NT2/D1 (cell line): ENCODE results near the gene KPNA6.
A peak's percentile ranks its signal among the peaks of the same experiment; 100 is the strongest.

Source experiments
- DNase-seq: peaks from one replicate; pipeline ENCODE4 v3.0.0-alpha.2; 2011; ENCODE audit warnings: low read depth, low spot score
- H3K27me3 ChIP-seq: 2 replicates; pipeline ENCODE4 v1.6.0; 2011; ENCODE audit warnings: mild to moderate bottlenecking; ENCODE audit not compliant: insufficient read length, insufficient read depth
- H3K36me3 ChIP-seq: 2 replicates; pipeline ENCODE4 v1.6.1; 2011; ENCODE audit warnings: mild to moderate bottlenecking, low read length, mixed read lengths; ENCODE audit not compliant: insufficient read depth, insufficient read length
- H3K4me1 ChIP-seq: 2 replicates; pipeline ENCODE4 v1.5.1; 2011; ENCODE audit not compliant: insufficient read depth, insufficient read length
- H3K4me3 ChIP-seq: 2 replicates; pipeline ENCODE4 v1.5.1; 2011; ENCODE audit warnings: low read depth; ENCODE audit not compliant: insufficient read length
- H3K9ac ChIP-seq: 2 replicates; pipeline ENCODE4 v1.6.0; 2011; ENCODE audit warnings: low read depth; ENCODE audit not compliant: insufficient read length
- H3K9me3 ChIP-seq: 2 replicates; pipeline ENCODE4 v1.5.1; 2011; ENCODE audit warnings: mild to moderate bottlenecking, low read length; ENCODE audit not compliant: insufficient read depth
- SUZ12 ChIP-seq: IDR thresholded peaks from 2 replicates; pipeline ENCODE4 v1.6.1; 2011; ENCODE audit not compliant: insufficient read length, insufficient read depth; ENCODE audit errors: extremely low read depth
- YY1 ChIP-seq: IDR thresholded peaks from 2 replicates; pipeline ENCODE4 v1.6.1; 2011; ENCODE audit not compliant: insufficient read length, insufficient read depth
- ZNF274 ChIP-seq: IDR thresholded peaks from 2 replicates; pipeline ENCODE4 v1.6.1; 2011; ENCODE audit warnings: mild to moderate bottlenecking, low read depth, low read length

Gene KPNA6

GRCh38 chr1:32208891-32209328 is 101.1 kb downstream of the KPNA6 start, which contains the start of gene DCDC2B:
Gene DCDC2B, plus strand, starts transcription at chr1:32209089. Its CDS starts 5 bp downstream, at chr1:32209094.
- TF ChIP-seq SUZ12 = no peak
- TF ChIP-seq YY1 = no peak
- TF ChIP-seq ZNF274 = no peak
- Histone ChIP-seq H3K4me3 (no peak within 1 kb of the TSS), H3K27me3 (peaks cover 4% of the 10 kb centered on the region), H3K36me3 (peaks cover 51% of the 10 kb centered on the region), H3K9ac (no peak within 1 kb of the TSS), H3K9me3 (no peaks in the 10 kb centered on the region), H3K4me1 (peaks cover 8% of the 10 kb centered on the region)
- no peak for DNase-seq

- no peaks in the 10 kb centered on the region for H3K9me3 ChIP-seq
- H3K27me3 ChIP-seq = no peaks in the 10 kb centered on the region
- peak; percentile 66 for DNase-seq
- H3K36me3 ChIP-seq = peaks cover 75% of the 10 kb centered on the region
- no peak overlapping the region for H3K4me3 ChIP-seq
- TF ChIP-seq ZNF274 (no peak), YY1 (no peak), SUZ12 (no peak)
- no peak overlapping the region for H3K9ac ChIP-seq
- peaks cover 9% of the 10 kb centered on the region for H3K4me1 ChIP-seq
Measured at GRCh38 chr1:32215629-32216480, 108.0 kb downstream of the KPNA6 start.

DNA sequence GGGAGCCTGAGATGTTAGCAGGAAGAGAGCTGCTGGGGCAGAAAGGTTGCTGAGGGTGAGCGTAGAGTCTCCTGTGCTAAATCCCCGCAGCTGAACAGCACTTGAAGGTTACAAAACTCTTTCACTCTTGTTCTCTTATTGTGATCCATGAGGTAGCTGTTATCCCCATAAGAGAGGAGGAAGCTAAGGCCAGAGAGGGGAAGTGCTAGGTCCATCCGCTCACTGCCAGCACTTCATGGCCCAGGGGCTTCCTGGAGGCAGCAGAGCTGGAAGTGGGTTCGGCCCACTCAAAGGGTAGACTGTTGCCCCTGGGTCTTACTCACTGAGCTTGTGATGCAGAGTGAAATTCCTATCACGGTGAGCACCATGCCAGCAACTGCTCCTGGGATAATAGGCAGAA is 108.7 kb downstream of the KPNA6 start:
- no peak for DNase-seq
- H3K27me3 ChIP-seq = no peaks in the 10 kb centered on the region
- H3K36me3 ChIP-seq = peaks cover 76% of the 10 kb centered on the region
- peak overlapping the region; percentile 8 for H3K9ac ChIP-seq
- no peaks in the 10 kb centered on the region for H3K9me3 ChIP-seq
- peaks cover 14% of the 10 kb centered on the region for H3K4me1 ChIP-seq
- TF ChIP-seq ZNF274 (no peak), SUZ12 (no peak), YY1 (no peak)
- H3K4me3 ChIP-seq = no peak overlapping the region

DNA sequence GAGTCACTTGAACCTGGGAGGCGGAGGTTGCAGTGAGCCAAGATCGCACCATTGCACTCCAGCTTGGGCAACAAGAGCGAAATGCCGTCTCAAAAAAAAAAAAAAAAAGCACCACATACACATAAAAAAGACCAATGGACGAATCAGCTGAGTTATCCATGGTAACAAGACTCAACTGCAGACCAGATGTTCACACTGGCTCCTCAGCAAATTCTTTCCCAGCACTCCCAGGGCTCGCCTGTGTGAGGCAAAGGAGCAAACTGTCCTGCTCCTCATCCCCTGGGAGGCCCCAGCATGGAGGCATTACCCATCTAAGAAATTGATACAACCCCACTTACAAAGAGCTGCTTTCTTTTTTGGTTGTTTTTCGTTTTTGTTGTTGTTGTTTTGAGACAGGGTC is 111.2 kb downstream of the KPNA6 start:
- no peaks in the 10 kb centered on the region for H3K27me3 ChIP-seq
- H3K4me1 ChIP-seq = peaks cover 18% of the 10 kb centered on the region
- no peak overlapping the region for H3K9ac ChIP-seq
- H3K36me3 ChIP-seq = peaks cover 70% of the 10 kb centered on the region
- no peaks in the 10 kb centered on the region for H3K9me3 ChIP-seq
- TF ChIP-seq YY1 (no peak), ZNF274 (no peak), SUZ12 (no peak)
- no peak for DNase-seq
- no peak overlapping the region for H3K4me3 ChIP-seq

DNA sequence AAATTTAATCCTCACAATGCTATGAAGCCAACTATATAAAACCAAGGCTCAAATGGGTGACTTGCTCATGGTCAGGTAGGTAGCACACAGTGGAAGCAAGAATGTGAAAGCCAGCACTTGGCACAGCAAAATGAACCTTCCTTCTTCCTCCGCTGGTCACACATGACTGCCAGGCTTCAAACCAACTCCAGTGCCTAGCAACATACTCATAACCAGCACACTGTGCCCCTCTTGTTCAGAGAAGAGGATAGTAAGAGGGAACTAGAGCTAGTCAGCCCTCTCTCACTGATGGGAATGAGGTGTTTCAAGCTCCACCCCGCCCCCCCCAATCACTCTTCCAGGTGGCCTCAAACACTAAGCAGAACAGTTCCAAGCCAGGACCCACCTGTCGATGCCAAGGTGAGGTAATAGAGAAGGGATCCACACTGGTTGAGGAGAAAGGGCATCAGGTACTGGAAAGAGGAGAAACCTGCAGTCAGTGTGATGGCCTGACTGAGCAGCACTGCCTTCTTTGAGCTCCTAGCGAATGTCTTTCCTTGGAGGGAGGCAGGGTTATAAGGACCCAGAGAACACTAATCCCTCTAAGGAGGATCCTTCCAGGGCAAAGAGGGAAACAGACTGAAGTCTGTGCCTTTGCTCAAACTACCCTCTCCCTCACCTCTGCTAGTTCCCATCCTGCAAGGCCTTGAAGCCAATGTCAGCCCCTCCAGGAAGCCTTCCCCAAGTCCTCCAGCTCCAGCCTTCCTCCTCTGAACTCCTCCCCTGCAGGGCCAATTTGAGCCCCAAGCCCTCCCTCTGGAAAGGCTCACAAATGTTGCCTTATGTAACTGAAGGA is 113.1 kb downstream of the KPNA6 start:
- H3K9ac ChIP-seq = peak overlapping the region; percentile 97
- H3K4me1 ChIP-seq = peaks cover 16% of the 10 kb centered on the region
- no peaks in the 10 kb centered on the region for H3K9me3 ChIP-seq
- H3K36me3 ChIP-seq = peaks cover 69% of the 10 kb centered on the region
- H3K4me3 ChIP-seq = peak overlapping the region; percentile 91
- H3K27me3 ChIP-seq = no peaks in the 10 kb centered on the region
- TF ChIP-seq SUZ12 = no peak
- TF ChIP-seq YY1 = no peak
- TF ChIP-seq ZNF274 = no peak
- DNase-seq = no peak

DNA sequence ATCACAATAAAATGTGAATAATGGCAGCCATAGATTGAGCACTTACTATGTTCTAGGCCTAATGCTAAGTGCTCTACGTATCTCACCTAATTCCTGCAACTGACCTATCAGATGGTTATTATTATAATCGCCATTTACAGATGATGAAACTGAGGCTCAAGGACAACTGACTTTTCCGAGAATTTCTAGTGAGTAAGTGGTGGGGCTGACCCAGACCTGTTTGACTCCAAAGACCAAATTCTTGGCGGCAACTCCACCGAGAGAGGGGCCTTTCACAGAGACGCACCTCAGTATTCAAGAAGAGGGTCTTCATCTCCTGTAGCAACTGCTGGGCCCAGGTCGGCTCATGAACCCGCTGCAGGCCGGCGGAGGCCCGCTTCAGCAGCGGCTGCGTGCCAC is 113.7 kb downstream of the KPNA6 start:
- Histone ChIP-seq H3K9ac (peak overlapping the region; percentile 97), H3K9me3 (no peaks in the 10 kb centered on the region), H3K36me3 (peaks cover 69% of the 10 kb centered on the region), H3K4me3 (peak overlapping the region; percentile 91), H3K4me1 (peaks cover 13% of the 10 kb centered on the region), H3K27me3 (no peaks in the 10 kb centered on the region)
- TF ChIP-seq SUZ12 = no peak
- no peak for TF ChIP-seq ZNF274
- TF ChIP-seq YY1 = no peak
- no peak for DNase-seq
